Measurements from ENCODE around the gene SLC2A3.
"Not testable (repeated sequence)": the region's sequence is repeated elsewhere in the genome, so short reads cannot be mapped to it uniquely, and the experiment has no call there.

The SLC2A3 gene

GRCh38 chr12:7950230-7950943 is 14.4 kb upstream of the SLC2A3 start:
- not testable (repeated sequence) for DNase-seq

- no peak for DNase-seq
Observed at GRCh38 chr12:7948589-7949260, 12.7 kb upstream of the SLC2A3 start.

GRCh38 chr12:7947011-7947410 is 11.0 kb upstream of the SLC2A3 start:
- no peak for DNase-seq

GRCh38 chr12:7944760-7945159 is 8.8 kb upstream of the SLC2A3 start:
- not testable (repeated sequence) for DNase-seq

- no peak for DNase-seq
Observed at GRCh38 chr12:7940906-7941305, 4.9 kb upstream of the SLC2A3 start.

GRCh38 chr12:7937833-7938506 is 2.0 kb upstream of the SLC2A3 start:
- DNase-seq, result no peak

GRCh38 chr12:7934889-7935492 is 996 bp downstream of the SLC2A3 start:
- no peak for DNase-seq

- DNase-seq, result no peak
Observed at GRCh38 chr12:7934091-7934888, 1.7 kb downstream of the SLC2A3 start.

- DNase-seq, result peak; percentile 42
Observed at GRCh38 chr12:7933255-7933726, 2.7 kb downstream of the SLC2A3 start.

- DNase-seq, result not testable (repeated sequence)
Observed at GRCh38 chr12:7932599-7933240, 3.3 kb downstream of the SLC2A3 start.

- DNase-seq, result no peak
Observed at GRCh38 chr12:7929083-7929792, 6.7 kb downstream of the SLC2A3 start.

GRCh38 chr12:7927470-7927869 is 8.5 kb downstream of the SLC2A3 start:
- DNase-seq, result no peak

GRCh38 chr12:7926068-7926666 is 9.8 kb downstream of the SLC2A3 start:
- DNase-seq, result not testable (repeated sequence)

GRCh38 chr12:7923241-7924236 is 12.4 kb downstream of the SLC2A3 start:
- DNase-seq, result no peak

GRCh38 chr12:7921181-7921580 is 14.8 kb downstream of the SLC2A3 start:
- DNase-seq, result not testable (repeated sequence)

GRCh38 chr12:7918268-7918590 is 17.8 kb downstream of the SLC2A3 start:
- not testable (repeated sequence) for DNase-seq

GRCh38 chr12:7917392-7918267 is 18.4 kb downstream of the SLC2A3 start:
- DNase-seq, result no peak

GRCh38 chr12:7916936-7917335 is 19.1 kb downstream of the SLC2A3 start:
- DNase-seq, result no peak

Data from NCI-H1048 (cell line).